Measurements from ENCODE around the gene TMEM107.

TMEM107 gene

DNA sequence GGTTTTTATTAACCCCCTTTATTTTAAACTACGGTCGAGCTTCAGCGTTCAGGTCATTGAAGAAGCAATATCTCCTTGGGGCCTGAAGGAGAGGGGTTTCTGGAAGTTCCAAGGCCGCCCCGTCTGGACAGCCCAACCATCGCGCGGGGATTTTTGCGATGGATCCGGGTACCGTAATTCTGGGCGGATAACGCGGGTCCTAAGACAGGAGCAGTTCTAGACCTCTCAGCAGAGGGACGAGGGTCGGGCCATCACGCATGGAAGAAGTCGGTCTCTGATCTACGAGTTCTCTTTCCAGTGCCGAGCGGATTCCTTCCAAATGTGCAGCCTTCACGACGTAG lies 10.2 kb upstream of the TMEM107 start (continued):
- TF ChIP-seq, protein P1, sequence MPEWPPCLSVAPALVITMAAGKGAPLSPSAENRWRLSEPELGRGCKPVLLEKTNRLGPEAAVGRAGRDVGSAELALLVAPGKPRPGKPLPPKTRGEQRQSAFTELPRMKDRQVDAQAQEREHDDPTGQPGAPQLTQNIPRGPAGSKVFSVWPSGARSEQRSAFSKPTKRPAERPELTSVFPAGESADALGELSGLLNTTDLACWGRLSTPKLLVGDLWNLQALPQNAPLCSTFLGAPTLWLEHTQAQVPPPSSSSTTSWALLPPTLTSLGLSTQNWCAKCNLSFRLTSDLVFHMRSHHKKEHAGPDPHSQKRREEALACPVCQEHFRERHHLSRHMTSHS (tag by site-specific recombination; IDR thresholded peaks at IDR 0.05): no peak
- no peak for TF ChIP-seq OSR2 (tag by site-specific recombination; IDR thresholded peaks at IDR 0.05)
- no peak for TF ChIP-seq WT1 (tag by site-specific recombination; IDR thresholded peaks at IDR 0.05)
- TF ChIP-seq REST (tag by site-specific recombination; IDR thresholded peaks at IDR 0.05): no peak
- TF ChIP-seq ZNF146 (tag by site-specific recombination; IDR thresholded peaks at IDR 0.05): peak; percentile 1
- peak; percentile 15; the same call in 1 of the 2 replicates for TF ChIP-seq ZNF433 (tag by site-specific recombination; IDR thresholded peaks at IDR 0.05; ENCODE audit: low read depth)
- no peak for TF ChIP-seq ZNF112 (tag by site-specific recombination; IDR thresholded peaks at IDR 0.05)
- 0 out of 2 replicates have a peak, but pooled peaks have one; percentile 15 for TF ChIP-seq ZNF23 (tag by site-specific recombination; IDR thresholded peaks at IDR 0.05; ENCODE audit: borderline replicate concordance)
- peak; percentile 4 for TF ChIP-seq ZNF529 (tag by site-specific recombination; IDR thresholded peaks at IDR 0.05; ENCODE audit: insufficient replicate concordance)
- TF ChIP-seq ZNF501 (tag by site-specific recombination; IDR thresholded peaks at IDR 0.05): no peak
- no peak for TF ChIP-seq ZNF324 (tag by site-specific recombination; IDR thresholded peaks at IDR 0.05)
- TF ChIP-seq PBX3 (CRISPR knock-in tag; IDR thresholded peaks at IDR 0.05): no peak
- no peak for TF ChIP-seq HOXD13 (CRISPR knock-in tag; IDR thresholded peaks at IDR 0.05; ENCODE audit: borderline replicate concordance)
- 0 out of 2 replicates have a peak, but pooled peaks have one; percentile 9 for TF ChIP-seq GFI1B (tag by site-specific recombination; IDR thresholded peaks at IDR 0.05)
- TF ChIP-seq, protein P2, sequence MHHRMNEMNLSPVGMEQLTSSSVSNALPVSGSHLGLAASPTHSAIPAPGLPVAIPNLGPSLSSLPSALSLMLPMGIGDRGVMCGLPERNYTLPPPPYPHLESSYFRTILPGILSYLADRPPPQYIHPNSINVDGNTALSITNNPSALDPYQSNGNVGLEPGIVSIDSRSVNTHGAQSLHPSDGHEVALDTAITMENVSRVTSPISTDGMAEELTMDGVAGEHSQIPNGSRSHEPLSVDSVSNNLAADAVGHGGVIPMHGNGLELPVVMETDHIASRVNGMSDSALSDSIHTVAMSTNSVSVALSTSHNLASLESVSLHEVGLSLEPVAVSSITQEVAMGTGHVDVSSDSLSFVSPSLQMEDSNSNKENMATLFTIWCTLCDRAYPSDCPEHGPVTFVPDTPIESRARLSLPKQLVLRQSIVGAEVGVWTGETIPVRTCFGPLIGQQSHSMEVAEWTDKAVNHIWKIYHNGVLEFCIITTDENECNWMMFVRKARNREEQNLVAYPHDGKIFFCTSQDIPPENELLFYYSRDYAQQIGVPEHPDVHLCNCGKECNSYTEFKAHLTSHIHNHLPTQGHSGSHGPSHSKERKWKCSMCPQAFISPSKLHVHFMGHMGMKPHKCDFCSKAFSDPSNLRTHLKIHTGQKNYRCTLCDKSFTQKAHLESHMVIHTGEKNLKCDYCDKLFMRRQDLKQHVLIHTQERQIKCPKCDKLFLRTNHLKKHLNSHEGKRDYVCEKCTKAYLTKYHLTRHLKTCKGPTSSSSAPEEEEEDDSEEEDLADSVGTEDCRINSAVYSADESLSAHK (tag by site-specific recombination; IDR thresholded peaks at IDR 0.05): no peak
- no peak for TF ChIP-seq ZFP69B (tag by site-specific recombination; IDR thresholded peaks at IDR 0.05)
- no peak for TF ChIP-seq HOXA7 (CRISPR knock-in tag; IDR thresholded peaks at IDR 0.05; ENCODE audit: borderline replicate concordance)
- TF ChIP-seq, protein P3, sequence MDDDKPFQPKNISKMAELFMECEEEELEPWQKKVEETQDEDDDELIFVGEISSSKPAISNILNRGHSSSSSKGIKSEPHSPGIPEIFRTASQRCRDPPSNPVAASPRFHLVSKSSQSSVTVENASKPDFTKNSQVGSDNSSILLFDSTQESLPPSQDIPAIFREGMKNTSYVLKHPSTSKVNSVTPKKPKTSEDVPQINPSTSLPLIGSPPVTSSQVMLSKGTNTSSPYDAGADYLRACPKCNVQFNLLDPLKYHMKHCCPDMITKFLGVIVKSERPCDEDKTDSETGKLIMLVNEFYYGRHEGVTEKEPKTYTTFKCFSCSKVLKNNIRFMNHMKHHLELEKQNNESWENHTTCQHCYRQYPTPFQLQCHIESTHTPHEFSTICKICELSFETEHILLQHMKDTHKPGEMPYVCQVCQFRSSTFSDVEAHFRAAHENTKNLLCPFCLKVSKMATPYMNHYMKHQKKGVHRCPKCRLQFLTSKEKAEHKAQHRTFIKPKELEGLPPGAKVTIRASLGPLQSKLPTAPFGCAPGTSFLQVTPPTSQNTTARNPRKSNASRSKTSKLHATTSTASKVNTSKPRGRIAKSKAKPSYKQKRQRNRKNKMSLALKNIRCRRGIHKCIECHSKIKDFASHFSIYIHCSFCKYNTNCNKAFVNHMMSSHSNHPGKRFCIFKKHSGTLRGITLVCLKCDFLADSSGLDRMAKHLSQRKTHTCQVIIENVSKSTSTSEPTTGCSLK (tag by site-specific recombination; IDR thresholded peaks at IDR 0.05): no peak
- TF ChIP-seq ZNF202 (tag by site-specific recombination; IDR thresholded peaks at IDR 0.05; ENCODE audit: borderline replicate concordance): no peak
- TF ChIP-seq ZBTB10 (tag by site-specific recombination; IDR thresholded peaks at IDR 0.05): no peak
- no peak for TF ChIP-seq ZNF366 (tag by site-specific recombination; conservative IDR thresholded peaks at IDR 0.05)
- TF ChIP-seq ZBTB26 (tag by site-specific recombination; optimal IDR thresholded peaks at IDR 0.05): peak; percentile 20
- no peak for TF ChIP-seq ZNF521 (tag by site-specific recombination; IDR thresholded peaks at IDR 0.05)
- no peak for TF ChIP-seq ZNF660 (tag by site-specific recombination; IDR thresholded peaks at IDR 0.05)
- TF ChIP-seq ZNF292 (tag by site-specific recombination; IDR thresholded peaks at IDR 0.05; ENCODE audit: borderline replicate concordance, low read depth): no peak
- TF ChIP-seq GLI4 (tag by site-specific recombination; IDR thresholded peaks at IDR 0.05): no peak
- no peak for TF ChIP-seq REPIN1 (tag by site-specific recombination; IDR thresholded peaks at IDR 0.05; ENCODE audit: low read depth)
